Measurements from ENCODE around the gene BRS3.
A peak's percentile ranks its signal among the peaks of the same experiment; 100 is the strongest.

Gene BRS3

GRCh38 chrX:136519069-136519468 lies 31.3 kb downstream of the BRS3 start:
- no peak overlapping the region for H3K9ac ChIP-seq (ENCODE audit: low read length)
- no peak overlapping the region for H3K23ac ChIP-seq (ENCODE audit: low read length)
- H3K79me1 ChIP-seq (ENCODE audit: low read length) = no peaks in the 10 kb centered on the region
- H2BK15ac ChIP-seq (replicated peaks; ENCODE audit: low read depth) = no peak overlapping the region
- no peaks in the 10 kb centered on the region for H3K4me1 ChIP-seq (ENCODE audit: control insufficient read depth, low read depth, low read length)
- H3K4ac ChIP-seq (ENCODE audit: low read depth, low read length) = no peak overlapping the region
- H4K8ac ChIP-seq (ENCODE audit: low read depth, low read length) = no peak overlapping the region
- no peak overlapping the region for H3K27ac ChIP-seq (ENCODE audit: low read depth, low read length)
- no peak overlapping the region for H3K18ac ChIP-seq (ENCODE audit: low read length)
- no peak overlapping the region for H2AK5ac ChIP-seq (ENCODE audit: low read length)
- no peak overlapping the region for H3K4me2 ChIP-seq (ENCODE audit: low read length)
- no peaks in the 10 kb centered on the region for H3K36me3 ChIP-seq (ENCODE audit: control insufficient read depth, insufficient read depth, low read length)
- H3K56ac ChIP-seq (ENCODE audit: low read length) = no peak overlapping the region
- H4K5ac ChIP-seq (ENCODE audit: low read length) = no peak overlapping the region
- no peak overlapping the region for H2BK120ac ChIP-seq (ENCODE audit: low read depth, low read length)
- DNase-seq = no peak
- H3K79me2 ChIP-seq (ENCODE audit: control insufficient read depth, insufficient read depth, low read length) = no peaks in the 10 kb centered on the region
- no peak overlapping the region for H3K4me3 ChIP-seq (ENCODE audit: low read length)
- no peak overlapping the region for H2BK5ac ChIP-seq (ENCODE audit: low read length)
- no CpG with 5 or more reads among the region's 5 CpGs for WGBS (ENCODE audit: extremely low coverage, insufficient coverage, low lambda C conversion rate)
- no peaks in the 10 kb centered on the region for H3K27me3 ChIP-seq (ENCODE audit: insufficient read depth, low read length, poor library complexity)

GRCh38 chrX:136523770-136524169 lies 36.0 kb downstream of the BRS3 start:
- H3K56ac ChIP-seq (ENCODE audit: low read length) = no peak overlapping the region
- H3K27ac ChIP-seq (ENCODE audit: low read depth, low read length) = no peak overlapping the region
- no peak overlapping the region for H4K8ac ChIP-seq (ENCODE audit: low read depth, low read length)
- H3K4me1 ChIP-seq (ENCODE audit: control insufficient read depth, low read depth, low read length) = no peaks in the 10 kb centered on the region
- DNase-seq = no peak
- no peak overlapping the region for H4K5ac ChIP-seq (ENCODE audit: low read length)
- H3K9ac ChIP-seq (ENCODE audit: low read length) = no peak overlapping the region
- H3K36me3 ChIP-seq (ENCODE audit: control insufficient read depth, insufficient read depth, low read length) = no peaks in the 10 kb centered on the region
- no peaks in the 10 kb centered on the region for H3K79me1 ChIP-seq (ENCODE audit: low read length)
- no peak overlapping the region for H2BK5ac ChIP-seq (ENCODE audit: low read length)
- no peak overlapping the region for H3K18ac ChIP-seq (ENCODE audit: low read length)
- H2BK120ac ChIP-seq (ENCODE audit: low read depth, low read length) = no peak overlapping the region
- no peak overlapping the region for H3K4ac ChIP-seq (ENCODE audit: low read depth, low read length)
- no peaks in the 10 kb centered on the region for H3K79me2 ChIP-seq (ENCODE audit: control insufficient read depth, insufficient read depth, low read length)
- H2BK15ac ChIP-seq (replicated peaks; ENCODE audit: low read depth) = no peak overlapping the region
- no peak overlapping the region for H3K23ac ChIP-seq (ENCODE audit: low read length)
- no peaks in the 10 kb centered on the region for H3K27me3 ChIP-seq (ENCODE audit: insufficient read depth, low read length, poor library complexity)
- H3K4me2 ChIP-seq (ENCODE audit: low read length) = no peak overlapping the region
- H3K4me3 ChIP-seq (ENCODE audit: low read length) = no peak overlapping the region
- H2AK5ac ChIP-seq (ENCODE audit: low read length) = no peak overlapping the region

GRCh38 chrX:136525738-136526606 lies 38.2 kb downstream of the BRS3 start:
- H3K9ac ChIP-seq (ENCODE audit: low read length) = no peak overlapping the region
- no peak overlapping the region for H4K5ac ChIP-seq (ENCODE audit: low read length)
- no peak overlapping the region for H3K56ac ChIP-seq (ENCODE audit: low read length)
- H2BK15ac ChIP-seq (replicated peaks; ENCODE audit: low read depth) = no peak overlapping the region
- no peak overlapping the region for H3K4me3 ChIP-seq (ENCODE audit: low read length)
- no peak overlapping the region for H2BK120ac ChIP-seq (ENCODE audit: low read depth, low read length)
- no peak overlapping the region for H3K23ac ChIP-seq (ENCODE audit: low read length)
- no peaks in the 10 kb centered on the region for H3K36me3 ChIP-seq (ENCODE audit: control insufficient read depth, insufficient read depth, low read length)
- no peak overlapping the region for H4K8ac ChIP-seq (ENCODE audit: low read depth, low read length)
- no peak overlapping the region for H2AK5ac ChIP-seq (ENCODE audit: low read length)
- WGBS (ENCODE audit: extremely low coverage, insufficient coverage, low lambda C conversion rate) = no CpG with 5 or more reads among the region's 2 CpGs
- H3K79me2 ChIP-seq (ENCODE audit: control insufficient read depth, insufficient read depth, low read length) = no peaks in the 10 kb centered on the region
- no peak overlapping the region for H3K4ac ChIP-seq (ENCODE audit: low read depth, low read length)
- DNase-seq = no peak
- H3K4me2 ChIP-seq (ENCODE audit: low read length) = no peak overlapping the region
- H3K18ac ChIP-seq (ENCODE audit: low read length) = no peak overlapping the region
- no peak overlapping the region for H3K27ac ChIP-seq (ENCODE audit: low read depth, low read length)
- H3K4me1 ChIP-seq (ENCODE audit: control insufficient read depth, low read depth, low read length) = no peaks in the 10 kb centered on the region
- H3K27me3 ChIP-seq (ENCODE audit: insufficient read depth, low read length, poor library complexity) = no peaks in the 10 kb centered on the region
- no peaks in the 10 kb centered on the region for H3K79me1 ChIP-seq (ENCODE audit: low read length)
- no peak overlapping the region for H2BK5ac ChIP-seq (ENCODE audit: low read length)

GRCh38 chrX:136528645-136529315 lies 41.0 kb downstream of the BRS3 start:
- Histone ChIP-seq H4K5ac (ENCODE audit: low read length) (no peak overlapping the region), H3K4me1 (ENCODE audit: control insufficient read depth, low read depth, low read length) (no peaks in the 10 kb centered on the region), H3K27me3 (ENCODE audit: insufficient read depth, low read length, poor library complexity) (no peaks in the 10 kb centered on the region), H3K4me2 (ENCODE audit: low read length) (no peak overlapping the region), H3K56ac (ENCODE audit: low read length) (no peak overlapping the region), H3K4me3 (ENCODE audit: low read length) (no peak overlapping the region), H3K79me2 (ENCODE audit: control insufficient read depth, insufficient read depth, low read length) (no peaks in the 10 kb centered on the region), H2BK120ac (ENCODE audit: low read depth, low read length) (no peak overlapping the region), H3K18ac (ENCODE audit: low read length) (no peak overlapping the region), H3K27ac (ENCODE audit: low read depth, low read length) (no peak overlapping the region), H3K79me1 (ENCODE audit: low read length) (no peaks in the 10 kb centered on the region), H3K4ac (ENCODE audit: low read depth, low read length) (no peak overlapping the region), H4K8ac (ENCODE audit: low read depth, low read length) (no peak overlapping the region), H3K9ac (ENCODE audit: low read length) (no peak overlapping the region), H2BK5ac (ENCODE audit: low read length) (no peak overlapping the region), H3K36me3 (ENCODE audit: control insufficient read depth, insufficient read depth, low read length) (no peaks in the 10 kb centered on the region), H2BK15ac (replicated peaks; ENCODE audit: low read depth) (no peak overlapping the region), H2AK5ac (ENCODE audit: low read length) (no peak overlapping the region), H3K23ac (ENCODE audit: low read length) (no peak overlapping the region)
- DNase-seq = peak; percentile 63
- whole genome bisulfite sequencing (ENCODE audit: extremely low coverage, insufficient coverage, low lambda C conversion rate) = no CpG with 5 or more reads among the region's 8 CpGs

- H3K56ac ChIP-seq (ENCODE audit: low read length) = no peak overlapping the region
- no peak overlapping the region for H3K9ac ChIP-seq (ENCODE audit: low read length)
- WGBS (ENCODE audit: extremely low coverage, insufficient coverage, low lambda C conversion rate) = no CpG with 5 or more reads among the region's 2 CpGs
- no peak overlapping the region for H3K4me3 ChIP-seq (ENCODE audit: low read length)
- H2AK5ac ChIP-seq (ENCODE audit: low read length) = no peak overlapping the region
- H3K4ac ChIP-seq (ENCODE audit: low read depth, low read length) = no peak overlapping the region
- H2BK5ac ChIP-seq (ENCODE audit: low read length) = no peak overlapping the region
- H3K79me1 ChIP-seq (ENCODE audit: low read length) = no peaks in the 10 kb centered on the region
- H3K27me3 ChIP-seq (ENCODE audit: insufficient read depth, low read length, poor library complexity) = no peaks in the 10 kb centered on the region
- no peak overlapping the region for H3K18ac ChIP-seq (ENCODE audit: low read length)
- no peak overlapping the region for H3K4me2 ChIP-seq (ENCODE audit: low read length)
- H3K23ac ChIP-seq (ENCODE audit: low read length) = no peak overlapping the region
- DNase-seq = peak; percentile 24
- H3K27ac ChIP-seq (ENCODE audit: low read depth, low read length) = no peak overlapping the region
- no peaks in the 10 kb centered on the region for H3K4me1 ChIP-seq (ENCODE audit: control insufficient read depth, low read depth, low read length)
- no peak overlapping the region for H4K8ac ChIP-seq (ENCODE audit: low read depth, low read length)
- H2BK120ac ChIP-seq (ENCODE audit: low read depth, low read length) = no peak overlapping the region
- no peaks in the 10 kb centered on the region for H3K79me2 ChIP-seq (ENCODE audit: control insufficient read depth, insufficient read depth, low read length)
- no peak overlapping the region for H2BK15ac ChIP-seq (replicated peaks; ENCODE audit: low read depth)
- H4K5ac ChIP-seq (ENCODE audit: low read length) = no peak overlapping the region
- no peaks in the 10 kb centered on the region for H3K36me3 ChIP-seq (ENCODE audit: control insufficient read depth, insufficient read depth, low read length)
Measured at GRCh38 chrX:136529795-136530194, 42.0 kb downstream of the BRS3 start.
